ENCODE data around the gene DAGLA.

The DAGLA gene

GRCh38 chr11:61690706-61691379 lies 10.7 kb downstream of the DAGLA start:
- no peak for DNase-seq

- DNase-seq: no peak
These were observed 11.4 kb downstream of the DAGLA start for GRCh38 chr11:61691380-61692156.

- no peak for DNase-seq
These were observed 13.9 kb downstream of the DAGLA start for GRCh38 chr11:61693922-61694601.

GRCh38 chr11:61694602-61694939 lies 14.4 kb downstream of the DAGLA start:
- DNase-seq: no peak

GRCh38 chr11:61694946-61695706 lies 14.9 kb downstream of the DAGLA start:
- no peak for DNase-seq

- peak; percentile 86 to 92 (median 89) for DNase-seq
These were observed 15.7 kb downstream of the DAGLA start for GRCh38 chr11:61695917-61696316.

- DNase-seq: no peak
These were observed 16.4 kb downstream of the DAGLA start for GRCh38 chr11:61696602-61697001.

GRCh38 chr11:61697078-61697502 lies 16.9 kb downstream of the DAGLA start:
- DNase-seq: no peak

- DNase-seq: no peak
These were observed 17.6 kb downstream of the DAGLA start for GRCh38 chr11:61697764-61698163.

GRCh38 chr11:61698173-61698948 lies 18.2 kb downstream of the DAGLA start:
- DNase-seq: peak in 1 of 5 donors; percentile 27

GRCh38 chr11:61699737-61700160 lies 19.6 kb downstream of the DAGLA start:
- no peak for DNase-seq

GRCh38 chr11:61700212-61700611 lies 20.0 kb downstream of the DAGLA start:
- no peak for DNase-seq

- no peak for DNase-seq
These were observed 20.5 kb downstream of the DAGLA start for GRCh38 chr11:61700720-61701119.

- no peak for DNase-seq
These were observed 21.2 kb downstream of the DAGLA start for GRCh38 chr11:61701242-61701886.

GRCh38 chr11:61702701-61703312 lies 22.6 kb downstream of the DAGLA start:
- DNase-seq: no peak

GRCh38 chr11:61704838-61705237 lies 24.6 kb downstream of the DAGLA start:
- DNase-seq: no peak

GRCh38 chr11:61706452-61707400 lies 26.5 kb downstream of the DAGLA start:
- DNase-seq: no peak

- no peak for DNase-seq
These were observed 27.4 kb downstream of the DAGLA start for GRCh38 chr11:61707574-61707973.

GRCh38 chr11:61709110-61709509 lies 28.9 kb downstream of the DAGLA start:
- DNase-seq: no peak

- no peak for DNase-seq
These were observed 29.4 kb downstream of the DAGLA start for GRCh38 chr11:61709572-61709971.
